ENCODE measurements around the gene NGF.

GRCh38 chr1:115286431-115287205, 51.4 kb downstream of the NGF start:
- no peak for TF ChIP-seq CTCF (IDR thresholded peaks at IDR 0.05)
- no peak for TF ChIP-seq POLR2A (IDR thresholded peaks at IDR 0.05)
